Putamen (tissue), 1 donor: ENCODE measurements around the gene FBXO17.
"Not testable (repeated sequence)": the region's sequence is repeated elsewhere in the genome, so short reads cannot be mapped to it uniquely, and the experiment has no call there.

Experiments
- DNase-seq: peaks from one replicate; pipeline ENCODE4 v3.0.0-alpha.2; 2016; ENCODE audit warnings: low spot score

The FBXO17 gene

DNA sequence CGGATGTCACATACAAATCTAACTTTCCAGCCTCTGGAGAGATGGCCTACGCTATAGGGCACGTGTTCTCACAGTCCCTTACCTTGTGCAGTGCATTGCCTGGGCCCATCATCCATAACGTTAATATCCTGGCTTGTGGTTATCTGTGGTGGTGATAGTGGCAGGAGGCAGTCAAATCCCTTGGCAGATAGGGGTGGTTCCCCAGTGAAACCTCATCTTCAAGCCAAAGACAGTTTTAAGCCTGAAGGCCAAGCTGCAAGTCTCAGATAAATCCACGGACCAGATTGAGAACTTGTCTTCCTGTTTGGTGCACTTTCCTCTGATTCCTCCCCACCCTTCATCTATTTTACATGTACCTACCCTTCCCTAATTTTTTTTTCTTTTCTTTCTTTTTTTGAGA lies 4.3 kb upstream of the FBXO17 start:
- DNase-seq = no peak

DNA sequence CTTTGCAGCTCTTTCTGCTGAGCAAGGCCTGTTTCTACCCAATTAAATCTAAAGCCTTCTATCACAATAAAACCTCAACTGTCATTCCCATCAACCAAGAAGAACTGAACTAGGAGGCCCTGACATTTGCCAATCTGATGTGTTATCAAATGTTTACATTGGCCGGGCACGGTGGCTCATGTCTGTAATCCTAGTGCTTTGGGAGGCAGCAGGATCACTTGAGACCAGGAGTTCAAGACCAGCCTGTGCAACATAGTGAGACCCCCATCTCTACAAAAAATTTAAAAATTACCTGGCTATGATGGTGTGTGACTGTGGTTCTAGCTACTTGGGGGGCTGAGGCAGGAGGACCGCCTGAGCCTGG lies 2.8 kb upstream of the FBXO17 start:
- DNase-seq = no peak

DNA sequence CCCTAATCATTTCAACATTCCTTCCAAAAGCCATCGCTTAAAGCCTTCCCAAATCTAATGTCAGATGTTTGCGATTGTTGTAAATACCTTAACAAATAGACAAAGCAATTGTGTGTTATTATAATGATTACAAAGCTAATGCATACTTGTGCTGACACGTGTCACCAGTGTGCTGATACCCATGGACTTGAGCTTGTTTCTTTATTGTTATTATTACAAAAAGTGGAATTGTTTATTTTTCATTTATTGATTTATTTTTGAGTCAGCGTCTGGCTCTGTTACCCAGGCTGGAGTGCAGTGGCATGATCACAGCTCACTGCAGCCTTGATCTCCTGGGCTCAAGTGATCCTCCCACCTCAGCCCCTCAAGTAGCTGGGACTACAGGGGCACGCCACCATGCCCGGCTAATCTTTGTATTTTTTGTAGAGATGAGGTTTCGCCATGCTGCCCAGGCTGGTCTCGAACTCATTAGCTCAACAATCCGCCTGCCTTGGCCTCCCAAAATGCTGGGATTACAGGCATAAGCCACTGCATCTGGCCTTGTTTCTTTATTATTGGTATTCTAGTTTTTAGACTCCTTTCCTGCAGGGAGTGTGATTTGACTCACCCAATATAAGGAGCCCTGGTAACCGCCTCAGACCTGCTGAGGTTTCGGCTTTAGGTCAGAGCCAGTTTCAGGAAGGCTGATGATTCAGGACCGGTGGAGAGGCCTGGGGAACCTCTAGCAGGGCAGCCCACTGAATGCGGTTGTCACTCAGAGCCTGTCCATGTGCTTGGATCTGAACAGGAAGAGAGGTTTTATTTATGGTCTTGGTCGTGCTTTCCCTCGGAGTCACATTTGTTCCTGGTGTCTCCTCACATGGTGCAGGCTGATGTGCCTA lies 2.1 kb upstream of the FBXO17 start:
- no peak for DNase-seq

DNA sequence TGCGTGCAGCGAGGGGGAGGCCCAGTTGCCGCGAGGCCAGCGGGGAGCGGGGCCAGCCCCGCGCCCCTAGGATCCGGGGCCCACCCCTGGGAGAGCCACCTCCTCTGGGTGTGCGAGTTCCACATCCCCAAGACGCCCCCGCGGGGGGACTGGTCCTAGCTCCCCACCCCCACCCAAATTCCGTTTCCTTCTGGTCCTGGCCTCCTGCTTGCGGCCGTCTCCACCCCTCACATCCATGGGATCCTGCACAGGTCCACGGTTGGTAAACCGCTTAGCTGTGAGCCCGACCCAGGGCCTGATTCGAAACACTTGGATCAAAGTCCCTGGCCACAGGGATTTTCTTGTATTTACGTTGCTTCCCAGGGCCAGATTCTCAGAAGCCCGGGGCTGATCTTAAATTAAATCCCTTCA lies 324 bp upstream of the FBXO17 start:
- peak; percentile 15 for DNase-seq

DNA sequence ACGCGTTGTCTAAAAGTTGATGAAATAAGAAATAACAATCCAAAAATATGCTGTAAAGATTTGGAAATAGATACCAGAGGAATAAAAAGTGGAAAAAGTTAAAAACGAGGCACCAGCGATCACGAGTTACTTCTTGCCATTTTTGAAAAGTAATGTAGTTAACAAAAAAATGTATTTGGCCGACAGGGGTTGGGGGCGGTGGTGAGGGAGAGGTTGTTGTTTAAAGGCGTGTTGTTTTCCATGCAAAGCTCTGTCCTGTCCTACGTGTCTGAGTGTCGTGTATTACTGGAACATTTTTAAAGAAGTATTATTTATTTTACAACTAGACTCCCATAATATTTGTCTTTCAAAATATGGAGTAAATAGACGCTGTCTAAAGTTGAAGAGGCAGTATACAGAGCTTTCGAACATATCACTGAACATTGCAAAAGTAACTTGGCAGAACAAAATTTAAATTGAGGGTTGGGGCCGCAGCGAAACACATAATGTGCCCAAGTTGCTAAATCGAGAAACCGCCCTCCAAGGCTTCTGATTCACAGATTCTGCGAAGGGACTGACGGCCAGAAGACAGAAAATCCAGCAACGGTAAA lies 823 bp downstream of the FBXO17 start:
- DNase-seq = no peak

DNA sequence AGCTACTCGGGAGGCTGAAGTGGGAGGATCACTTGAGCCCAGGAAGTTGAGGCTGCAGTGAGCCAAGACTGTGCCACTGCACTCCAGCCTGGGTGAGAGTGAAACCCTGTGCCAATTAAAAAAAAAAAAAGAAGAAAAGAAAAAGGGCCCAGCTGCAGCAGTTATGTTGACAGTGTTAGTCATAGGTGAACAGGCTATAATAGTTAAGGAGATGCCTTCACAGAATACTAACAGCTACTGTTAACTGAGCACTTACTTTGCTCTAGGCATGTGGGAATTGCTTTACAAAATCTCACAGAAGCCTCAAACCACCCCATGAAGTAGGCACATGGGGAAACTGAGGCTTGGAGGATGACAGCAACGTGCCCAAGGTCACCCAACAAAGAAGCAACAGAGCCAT lies 3.9 kb downstream of the FBXO17 start:
- DNase-seq = no peak

DNA sequence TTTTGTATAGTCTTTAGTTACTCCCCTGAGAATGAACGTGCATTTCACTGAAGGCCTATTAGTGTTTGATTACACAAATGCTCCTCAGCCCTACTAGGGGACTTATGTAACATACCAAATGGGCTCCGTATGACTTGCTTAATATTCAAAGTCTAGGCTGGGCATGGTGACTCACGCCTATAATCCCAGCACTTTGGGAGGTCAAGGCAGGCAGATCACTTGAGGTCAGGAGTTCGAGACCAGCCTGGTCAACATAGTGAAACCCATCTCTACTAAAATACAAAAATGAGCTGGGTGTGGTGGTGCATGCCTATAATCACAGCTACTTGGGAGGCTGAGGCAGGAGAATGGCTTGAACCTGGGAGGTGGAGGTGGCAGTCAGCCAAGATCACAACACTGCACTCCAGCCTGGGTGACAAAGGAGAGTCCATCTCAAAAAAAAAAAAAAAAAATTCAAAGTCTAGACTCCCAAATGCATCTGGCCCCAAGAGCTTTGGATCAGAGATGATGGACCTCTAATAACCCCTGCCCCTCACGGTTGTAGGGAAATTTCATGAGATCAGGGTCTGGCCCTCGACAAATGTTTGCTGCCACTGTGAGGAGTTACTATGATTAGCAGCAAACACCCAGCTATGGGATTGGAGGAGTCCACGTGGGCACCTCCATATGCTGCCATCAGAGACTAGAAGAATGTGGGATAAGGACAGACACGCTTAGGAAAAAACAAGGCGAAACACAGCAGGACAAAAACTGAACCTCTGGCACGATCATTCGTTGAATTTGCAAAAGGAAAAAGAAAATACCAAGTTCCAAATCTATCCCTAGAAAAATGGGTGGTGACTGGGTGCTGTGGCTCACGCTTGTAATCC lies 4.6 kb downstream of the FBXO17 start:
- no peak for DNase-seq

DNA sequence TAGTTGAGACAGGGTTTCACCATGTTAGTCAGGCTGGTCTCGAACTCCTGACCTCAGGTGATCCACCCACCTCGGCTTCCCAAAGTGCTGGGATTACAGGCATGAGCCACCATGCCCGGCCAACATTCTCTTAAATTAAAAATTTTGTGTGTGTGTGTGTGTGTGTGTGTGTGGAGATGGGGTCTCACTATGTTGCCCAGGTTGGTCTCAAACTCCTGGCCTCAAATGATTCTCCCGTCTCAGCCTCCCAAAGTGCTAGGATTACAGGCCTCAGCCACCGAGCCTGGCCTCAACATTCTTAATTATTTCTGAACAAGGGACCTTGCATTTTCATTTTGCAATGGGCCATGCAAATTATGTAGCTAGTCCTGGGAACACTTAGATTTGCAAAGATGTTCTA lies 9.4 kb downstream of the FBXO17 start:
- not testable (repeated sequence) for DNase-seq

DNA sequence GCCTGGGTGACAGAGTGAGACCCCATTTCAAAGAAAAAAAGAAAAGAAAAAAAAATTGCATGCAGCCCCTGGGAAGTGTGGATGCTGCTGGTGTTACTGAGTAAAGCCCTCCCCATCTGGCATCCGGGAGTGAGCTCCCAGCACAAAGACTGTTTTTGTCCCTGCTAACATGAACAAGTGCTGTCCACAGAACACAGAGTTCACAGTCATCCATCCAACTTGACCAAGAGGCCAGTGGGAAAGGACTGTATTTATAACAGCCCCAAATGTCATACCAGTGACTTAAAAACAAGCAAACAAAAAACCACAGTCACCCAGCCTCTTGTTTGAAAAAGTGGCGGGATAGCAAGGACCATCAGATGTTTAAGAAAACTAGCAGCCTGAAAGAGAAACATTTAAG lies 10.8 kb downstream of the FBXO17 start:
- DNase-seq = no peak

DNA sequence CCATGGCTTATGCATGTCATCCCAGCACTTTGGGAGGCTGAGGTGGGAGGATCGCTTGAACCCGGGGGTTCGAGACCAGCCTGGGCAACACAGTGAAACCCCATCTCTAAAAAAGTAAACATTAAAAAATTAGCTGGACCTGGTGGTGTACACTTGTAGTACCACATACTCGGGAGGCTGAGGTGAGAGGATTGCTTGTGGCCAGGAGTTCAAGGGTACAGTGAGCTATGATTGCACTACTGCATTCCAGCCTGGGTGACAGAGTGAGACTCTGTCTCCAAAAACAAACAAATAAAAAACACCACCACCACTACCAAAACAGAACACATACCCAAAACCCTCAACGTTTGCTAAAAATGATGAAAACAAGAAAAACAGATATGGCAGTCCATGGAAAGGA lies 15.9 kb downstream of the FBXO17 start:
- DNase-seq = no peak

DNA sequence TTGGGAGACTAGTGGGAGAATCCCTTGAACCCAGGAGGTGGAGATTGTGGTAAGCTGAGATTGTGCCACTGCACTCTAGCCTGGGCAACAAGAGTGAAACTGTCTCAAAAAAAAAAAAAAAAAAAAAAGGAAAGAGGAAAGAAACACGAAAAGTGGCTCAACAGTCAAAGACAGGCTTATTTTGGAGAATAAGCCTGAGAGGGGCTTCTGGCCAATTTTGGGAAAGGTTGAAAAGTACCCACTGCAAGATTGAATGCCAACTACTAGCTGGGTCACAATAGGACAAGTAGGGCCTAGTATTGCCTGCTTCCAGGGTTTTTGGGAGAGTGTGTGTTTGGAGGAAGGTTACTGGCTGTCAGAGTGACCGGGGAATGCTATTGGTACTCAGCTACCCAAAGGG lies 17.2 kb downstream of the FBXO17 start:
- no peak for DNase-seq

DNA sequence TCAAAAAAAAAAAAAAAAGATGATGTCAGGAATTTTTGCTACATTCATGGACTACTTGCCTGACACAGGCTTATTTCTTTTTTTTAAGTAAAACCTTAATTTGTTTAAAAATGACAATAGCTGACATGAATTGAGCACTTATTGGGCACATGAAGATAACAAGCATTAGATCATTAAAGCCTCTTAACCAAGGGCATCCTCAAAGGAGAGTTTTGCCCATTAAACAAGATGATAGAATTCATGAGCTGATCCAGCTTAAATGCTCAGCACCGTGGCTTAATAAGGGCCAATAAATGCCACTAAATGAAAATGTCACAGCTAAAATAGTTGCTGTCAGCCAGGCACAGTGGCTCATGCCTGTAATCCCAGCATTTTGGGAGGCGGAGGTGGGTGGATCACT lies 19.3 kb downstream of the FBXO17 start:
- DNase-seq = no peak

DNA sequence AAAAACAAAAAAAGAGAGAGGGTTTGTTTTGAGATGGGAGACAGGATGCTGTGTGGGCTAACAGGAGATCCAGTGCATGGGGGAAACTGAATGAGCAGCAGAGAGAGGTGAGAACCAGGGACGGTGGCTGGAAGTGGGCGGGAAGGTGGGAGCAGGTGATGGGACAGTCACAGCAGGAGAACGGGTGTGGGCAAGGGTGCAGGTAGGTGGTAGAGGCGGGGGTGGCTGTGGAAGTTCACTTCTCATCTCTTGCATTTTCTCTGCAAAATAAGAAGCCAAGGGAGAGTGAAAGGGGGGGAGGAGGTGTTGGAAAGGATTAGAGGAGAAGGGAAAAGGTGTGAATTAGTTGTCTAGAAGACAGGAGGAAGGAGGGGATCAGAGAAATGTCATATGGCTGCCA lies 21.9 kb downstream of the FBXO17 start:
- peak; percentile 55 for DNase-seq

DNA sequence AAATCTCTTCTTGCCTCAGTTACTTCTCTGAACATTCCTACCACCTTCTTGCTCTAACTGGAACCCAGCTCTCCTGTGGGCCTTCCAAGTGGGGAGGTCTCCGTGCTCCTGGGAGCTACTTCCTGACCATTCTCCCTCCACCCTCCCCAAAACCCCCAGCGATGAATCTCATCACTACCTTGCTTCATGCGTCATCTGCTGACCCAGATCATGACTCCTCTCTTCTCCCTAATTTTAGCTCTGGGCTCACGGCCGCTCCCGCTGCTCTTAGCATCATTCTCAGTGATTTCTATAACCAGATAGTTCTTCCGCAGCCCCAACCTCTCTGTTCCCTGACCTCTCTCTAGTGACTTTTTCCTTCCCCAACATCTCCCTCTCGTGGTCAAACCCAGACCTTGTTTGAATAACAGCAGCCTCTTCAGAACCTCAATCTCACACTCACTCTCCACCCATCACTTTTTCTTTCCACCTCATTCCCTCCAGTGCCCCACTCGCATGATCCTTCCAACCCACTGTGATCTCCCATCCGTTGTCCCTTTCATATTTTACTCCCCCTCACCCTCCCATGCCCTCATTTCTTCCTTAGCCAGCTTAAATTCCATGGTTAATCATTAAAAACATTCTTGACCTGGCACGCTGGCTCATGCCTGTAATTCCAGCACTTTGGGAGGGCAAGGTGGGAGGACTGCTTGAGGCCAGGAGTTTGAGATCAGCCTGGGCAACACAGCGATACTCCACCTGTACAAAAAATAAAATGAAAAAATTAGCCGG lies 23.0 kb downstream of the FBXO17 start:
- no peak for DNase-seq

DNA sequence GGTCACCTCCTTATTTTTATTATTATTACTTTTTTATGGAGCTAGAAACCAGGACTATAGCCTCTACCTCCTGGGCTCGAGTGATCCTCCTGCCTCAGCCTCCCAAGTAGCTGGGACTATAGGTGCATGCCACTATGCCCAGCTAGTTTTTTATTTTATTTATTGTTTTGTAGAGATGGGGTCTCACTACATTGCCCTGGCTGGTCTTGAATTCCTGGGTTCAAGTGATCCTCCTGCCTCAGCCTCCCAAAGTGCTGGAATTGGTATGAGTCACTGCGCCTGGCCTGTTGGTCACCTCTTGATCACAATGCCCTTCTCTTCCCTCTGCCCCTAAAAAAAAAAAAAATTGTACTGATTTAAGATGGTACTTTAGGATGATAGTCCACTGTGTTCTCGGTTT lies 24.4 kb downstream of the FBXO17 start:
- DNase-seq = no peak

DNA sequence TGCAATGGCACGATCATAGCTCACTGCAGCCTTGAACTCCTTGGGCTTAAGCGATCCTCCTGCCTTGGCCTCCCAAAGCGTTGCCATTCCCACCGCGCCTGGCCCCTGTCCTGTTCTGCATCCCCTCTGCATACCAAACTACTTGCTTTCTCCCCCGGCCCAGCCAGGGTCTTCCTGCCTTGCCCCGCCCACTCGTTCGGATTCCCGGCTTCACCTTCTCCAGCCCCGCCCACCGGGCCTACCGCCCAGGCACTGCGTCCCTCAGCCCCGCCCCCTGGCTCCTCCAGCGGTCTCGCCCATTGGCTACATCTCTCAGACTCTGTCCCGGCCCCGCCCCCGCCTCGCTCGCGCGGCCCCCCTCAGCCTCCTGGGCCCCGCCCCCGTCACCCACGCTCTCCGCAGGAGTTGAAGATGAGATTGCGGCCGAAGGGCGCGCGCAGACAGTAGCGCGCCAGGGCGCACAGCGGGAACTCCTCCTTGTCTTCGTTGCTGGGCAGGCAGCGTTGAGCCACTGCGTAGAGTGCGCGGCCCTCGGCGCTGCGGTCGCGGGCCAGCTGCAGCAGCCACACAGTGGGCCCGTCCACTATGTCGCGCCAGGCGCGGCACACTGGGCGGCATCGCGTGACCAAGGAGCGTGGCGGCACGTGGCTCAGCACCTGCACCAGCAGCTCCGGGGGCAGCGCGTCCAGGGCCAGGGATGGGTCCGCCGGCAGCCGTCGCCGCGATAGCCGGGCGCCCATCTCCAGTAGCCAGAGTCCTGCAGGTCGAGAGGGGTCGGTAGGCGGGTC lies 25.8 kb downstream of the FBXO17 start:
- peak; percentile 85 for DNase-seq

DNA sequence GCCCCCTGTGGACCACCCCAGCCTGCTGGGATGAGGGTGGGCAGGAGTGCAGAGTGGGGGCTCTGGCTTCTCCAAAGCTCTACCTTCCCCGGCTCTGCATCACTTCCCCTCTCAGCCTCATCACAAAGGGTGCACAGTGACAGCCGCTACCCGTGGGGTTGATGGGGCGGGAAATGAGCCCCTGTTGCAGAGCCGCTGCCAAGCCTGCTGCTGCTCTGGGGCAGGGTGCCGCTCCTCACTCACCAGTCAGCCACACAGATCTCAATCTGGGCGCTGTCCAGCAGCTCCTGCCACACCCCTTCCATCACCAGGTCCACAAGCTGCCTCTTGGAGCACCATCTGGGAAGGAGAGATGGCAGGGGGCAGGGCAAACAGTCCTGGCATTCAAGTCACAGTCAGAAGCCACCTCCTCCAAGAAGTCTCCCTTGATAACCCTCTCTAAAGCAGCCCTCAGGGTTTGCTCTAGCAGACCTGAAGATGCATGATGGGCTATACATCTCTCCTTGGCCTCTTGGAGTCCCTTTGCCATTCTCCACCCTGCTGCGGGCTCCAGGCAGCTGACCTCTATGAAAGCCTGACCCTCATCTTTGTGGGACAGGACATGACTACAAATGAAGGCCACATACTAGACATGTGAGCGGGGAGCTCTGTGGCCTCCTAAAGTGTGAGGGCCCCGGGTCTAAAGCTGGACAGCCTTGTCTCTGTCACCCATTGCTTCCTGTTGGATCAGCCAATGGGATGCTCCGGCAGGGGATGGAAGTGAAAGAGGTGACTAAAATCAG lies 29.1 kb downstream of the FBXO17 start:
- DNase-seq = no peak

DNA sequence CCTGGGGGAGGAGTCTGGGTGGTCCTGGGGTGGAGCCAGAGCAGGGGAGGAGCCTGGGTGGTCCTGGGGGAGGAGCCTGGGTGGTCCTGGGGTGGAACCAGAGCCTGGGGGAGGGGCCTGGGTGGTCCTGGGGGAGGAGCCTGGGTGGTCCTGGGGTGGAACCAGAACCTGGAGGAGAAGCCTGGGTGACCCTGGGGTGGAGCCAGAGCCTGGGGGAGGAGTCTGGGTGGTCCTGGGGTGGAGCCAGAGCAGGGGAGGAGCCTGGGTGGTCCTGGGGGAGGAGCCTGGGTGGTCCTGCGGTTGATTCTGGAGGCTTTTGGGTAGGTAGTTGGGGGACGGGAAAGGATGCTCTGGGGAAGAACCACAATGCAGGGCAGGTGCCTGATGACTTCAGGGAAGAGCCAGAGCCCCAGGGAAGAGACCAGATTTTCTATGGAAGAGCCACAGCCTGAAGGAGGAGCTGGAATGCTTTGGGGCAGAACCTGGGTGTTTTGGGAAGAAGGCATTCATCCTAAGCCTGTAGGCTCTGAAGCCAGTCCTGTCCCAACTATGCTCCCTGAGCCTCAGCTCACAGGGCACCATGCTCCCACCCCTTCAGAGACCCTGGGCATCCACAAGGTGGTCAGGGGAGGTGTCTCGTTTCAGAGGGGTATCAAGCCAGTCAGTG lies 29.8 kb downstream of the FBXO17 start:
- no peak for DNase-seq

DNA sequence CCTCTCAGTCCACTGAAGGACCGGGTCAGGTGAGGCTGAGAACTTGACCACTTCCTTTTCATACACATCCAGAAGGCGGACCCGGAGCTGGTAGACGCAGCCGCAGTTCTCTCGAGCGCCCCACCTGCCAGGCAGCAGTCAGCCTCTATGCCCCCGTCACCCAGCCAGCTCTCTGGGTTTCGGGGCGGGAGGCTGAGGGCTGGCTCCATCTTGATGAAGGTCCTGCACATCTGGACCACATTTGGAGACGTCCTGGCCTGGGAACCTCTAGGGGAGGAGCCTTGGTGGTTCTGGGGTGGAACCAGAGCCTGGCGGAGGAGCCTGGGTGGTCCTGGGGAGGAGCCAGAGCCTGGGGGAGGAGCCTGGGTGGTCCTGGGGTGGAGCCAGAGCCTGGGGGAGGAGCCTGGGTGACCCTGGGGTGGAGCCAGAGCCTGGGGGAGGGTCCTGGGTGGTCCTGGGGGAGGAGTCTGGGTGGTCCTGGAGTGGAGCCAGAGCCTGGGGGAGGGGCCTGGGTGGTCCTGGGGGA lies 30.5 kb downstream of the FBXO17 start:
- DNase-seq = no peak
